GM21717 (cell line): Measurements from ENCODE around the gene DDX43.
"Not testable (repeated sequence)": the region's sequence is repeated elsewhere in the genome, so short reads cannot be mapped to it uniquely, and the experiment has no call there.

ENCODE experiments used
- ATAC-seq: cut with Tn5 transposase; IDR thresholded peaks from one replicate; pipeline ENCODE4 v1.9.1; 2021; ENCODE audit warnings: mild to moderate bottlenecking, moderate library complexity; ENCODE audit not compliant: unreplicated experiment

The DDX43 gene

GRCh38 chr6:73388800-73389512, 5.7 kb upstream of the DDX43 start:
- peak; percentile 80 for ATAC-seq

GRCh38 chr6:73389854-73390253, 4.8 kb upstream of the DDX43 start:
- ATAC-seq = no peak

- ATAC-seq = no peak
Observed at GRCh38 chr6:73391675-73392074, 3.0 kb upstream of the DDX43 start.

- not testable (repeated sequence) for ATAC-seq
Observed at GRCh38 chr6:73392188-73392587, 2.4 kb upstream of the DDX43 start.

- ATAC-seq = no peak
Observed at GRCh38 chr6:73393278-73393677, 1.4 kb upstream of the DDX43 start.

- peak; percentile 70 for ATAC-seq
Observed at GRCh38 chr6:73395875-73396274, 1.2 kb downstream of the DDX43 start.

GRCh38 chr6:73400656-73401055, 6.0 kb downstream of the DDX43 start:
- ATAC-seq = no peak

- no peak for ATAC-seq
Observed at GRCh38 chr6:73409395-73409794, 14.8 kb downstream of the DDX43 start.

- no peak for ATAC-seq
Observed at GRCh38 chr6:73413102-73413501, 18.5 kb downstream of the DDX43 start.

- no peak for ATAC-seq
Observed at GRCh38 chr6:73418081-73418741, 23.6 kb downstream of the DDX43 start.

GRCh38 chr6:73421534-73421933, 26.9 kb downstream of the DDX43 start:
- no peak for ATAC-seq

GRCh38 chr6:73435236-73435635, 40.6 kb downstream of the DDX43 start:
- no peak for ATAC-seq

- no peak for ATAC-seq
Observed at GRCh38 chr6:73443555-73443954, 48.9 kb downstream of the DDX43 start.

- peak; percentile 46 for ATAC-seq
Observed at GRCh38 chr6:73451223-73452106, 56.8 kb downstream of the DDX43 start.

GRCh38 chr6:73452107-73452461, 57.5 kb downstream of the DDX43 start, which contains the start of gene CGAS:
TSS of gene CGAS (minus strand) at chr6:73452297. CDS start at chr6:73452181, 116 bp downstream.
- peak; percentile 75 for ATAC-seq

GRCh38 chr6:73455865-73456629, 61.4 kb downstream of the DDX43 start:
- no peak for ATAC-seq

GRCh38 chr6:73459474-73459873, 64.8 kb downstream of the DDX43 start:
- ATAC-seq = not testable (repeated sequence)

GRCh38 chr6:73460056-73460455, 65.4 kb downstream of the DDX43 start:
- ATAC-seq = no peak

- ATAC-seq = peak; percentile 96
Observed at GRCh38 chr6:73461537-73462350, 67.1 kb downstream of the DDX43 start, which contains the start of gene MTO1. TSS of gene MTO1 (plus strand) at chr6:73461737. CDS start at chr6:73461855, 118 bp downstream.
